H9 (cell line): Measurements from ENCODE around the gene NFX1. TPM values are rescaled to one million over a fixed set of nuclear protein-coding genes. Genes with fewer than 3 reads are reported as not detected.

ENCODE experiments used
- DNase-seq: peaks from one replicate; pipeline ENCODE4 v3.0.0-alpha.2; 2017
- H2AFZ ChIP-seq: one replicate; pipeline ENCODE4 v1.6.1; 2013; ENCODE audit warnings: mild to moderate bottlenecking, low read length, control low read depth, moderate library complexity
- H2AK5ac ChIP-seq: 2 replicates; pipeline ENCODE4 v1.6.1; 2013; ENCODE audit warnings: low read length, control low read depth, mixed read lengths; ENCODE audit not compliant: insufficient read length
- H2BK120ac ChIP-seq: one replicate; pipeline ENCODE4 v1.6.1; 2013; ENCODE audit warnings: low read depth, mild to moderate bottlenecking, low read length, control low read depth, inconsistent platforms; ENCODE audit not compliant: poor library complexity, severe bottlenecking
- H2BK12ac ChIP-seq: 2 replicates; pipeline ENCODE4 v1.6.1; 2013; ENCODE audit warnings: low read length, control low read depth, mixed read lengths, low read depth; ENCODE audit not compliant: insufficient read length
- H2BK15ac ChIP-seq: 2 replicates; pipeline ENCODE4 v1.6.1; 2013; ENCODE audit warnings: low read depth, low read length, control low read depth
- H2BK20ac ChIP-seq: one replicate; pipeline ENCODE4 v1.6.1; 2013; ENCODE audit warnings: low read depth, mild to moderate bottlenecking, low read length, control low read depth, inconsistent platforms; ENCODE audit not compliant: poor library complexity, severe bottlenecking
- H2BK5ac ChIP-seq: 2 replicates; pipeline ENCODE4 v1.6.1; 2013; ENCODE audit warnings: low read length, control low read depth, mixed read lengths; ENCODE audit not compliant: insufficient read length
- H3K14ac ChIP-seq: 2 replicates; pipeline ENCODE4 v1.6.1; 2013; ENCODE audit warnings: low read length, control low read depth; ENCODE audit not compliant: insufficient read depth
- H3K18ac ChIP-seq: 2 replicates; pipeline ENCODE4 v1.6.1; 2013; ENCODE audit warnings: low read depth, mild to moderate bottlenecking, mixed read lengths, low read length, control low read depth; ENCODE audit not compliant: insufficient read length
- H3K23ac ChIP-seq: 2 replicates; pipeline ENCODE4 v1.6.1; 2013; ENCODE audit warnings: low read length, control low read depth, mixed read lengths, low read depth; ENCODE audit not compliant: insufficient read length
- H3K23me2 ChIP-seq: 2 replicates; pipeline ENCODE4 v1.6.1; 2013; ENCODE audit warnings: low read depth, mild to moderate bottlenecking, mixed read lengths, low read length, control low read depth; ENCODE audit not compliant: insufficient read length, poor library complexity, severe bottlenecking
- H3K27ac ChIP-seq: 2 replicates; pipeline ENCODE4 v1.5.1; 2013; ENCODE audit warnings: low read length, control low read depth, mixed read lengths, low read depth; ENCODE audit not compliant: insufficient read length
- H3K27me3 ChIP-seq: 2 replicates; pipeline ENCODE4 v1.6.1; 2013; ENCODE audit warnings: low read length, control low read depth, inconsistent platforms; ENCODE audit not compliant: insufficient read depth
- H3K4ac ChIP-seq: 2 replicates; pipeline ENCODE4 v1.6.1; 2013; ENCODE audit warnings: low read depth, mild to moderate bottlenecking, control low read depth, inconsistent platforms, low read length, moderate library complexity
- H3K4me1 ChIP-seq: 2 replicates; pipeline ENCODE4 v1.6.1; 2013; ENCODE audit warnings: low read length, control low read depth, inconsistent platforms; ENCODE audit not compliant: insufficient read depth
- H3K4me2 ChIP-seq: 2 replicates; pipeline ENCODE4 v1.6.1; 2013; ENCODE audit warnings: low read length, control low read depth, mixed read lengths; ENCODE audit not compliant: insufficient read length, insufficient read depth
- H3K56ac ChIP-seq: 2 replicates; pipeline ENCODE4 v1.6.1; 2013; ENCODE audit warnings: low read depth, mild to moderate bottlenecking, mixed read lengths, low read length, control low read depth; ENCODE audit not compliant: insufficient read length
- H3K79me1 ChIP-seq: 2 replicates; pipeline ENCODE4 v1.6.1; 2013; ENCODE audit warnings: low read depth, mild to moderate bottlenecking, moderate library complexity, low read length, control low read depth, inconsistent platforms; ENCODE audit not compliant: insufficient read depth, poor library complexity, severe bottlenecking
- H3K79me2 ChIP-seq: 2 replicates; pipeline ENCODE4 v1.6.1; 2013; ENCODE audit warnings: low read length, control low read depth, inconsistent platforms; ENCODE audit not compliant: insufficient read depth
- H3K9ac ChIP-seq: 2 replicates; pipeline ENCODE4 v1.6.1; 2013; ENCODE audit warnings: low read length, control low read depth, mixed read lengths; ENCODE audit not compliant: insufficient read length; ENCODE audit errors: extremely low read depth
- H3K9me3 ChIP-seq: one replicate; pipeline ENCODE4 v1.6.1; 2013; ENCODE audit warnings: low read depth, low read length, inconsistent platforms; ENCODE audit not compliant: control insufficient read depth
- H3T11ph ChIP-seq: one replicate; pipeline ENCODE4 v1.6.1; 2013; ENCODE audit warnings: mild to moderate bottlenecking, low read length, control low read depth, inconsistent platforms
- H4K20me1 ChIP-seq: one replicate; pipeline ENCODE4 v1.6.1; 2013; ENCODE audit not compliant: control insufficient read depth, insufficient read length, insufficient read depth
- H4K5ac ChIP-seq: 2 replicates; pipeline ENCODE4 v1.6.1; 2013; ENCODE audit warnings: low read depth, mild to moderate bottlenecking, mixed read lengths, low read length, control low read depth; ENCODE audit not compliant: insufficient read length
- H4K8ac ChIP-seq: replicated peaks from 2 replicates; pipeline ENCODE4 v1.6.1; 2013; ENCODE audit warnings: low read length, control low read depth, mixed read lengths, low read depth; ENCODE audit not compliant: insufficient read length
- H4K91ac ChIP-seq: 2 replicates; pipeline ENCODE4 v1.6.1; 2013; ENCODE audit warnings: low read depth, mild to moderate bottlenecking, moderate library complexity, mixed read lengths, low read length, control low read depth; ENCODE audit not compliant: insufficient read length
- H3K27ac Mint-ChIP-seq, 3 experiments: 2 replicates in 2 of 3; 3 replicates in 1 of 3; pipeline ENCODE4 v1.8.0; 2020 to 2021; ENCODE audit warnings: mixed read lengths in 3 of 3, mild to moderate bottlenecking in 1 of 3, moderate library complexity in 1 of 3
- H3K27me3 Mint-ChIP-seq: 2 replicates; pipeline ENCODE4 v1.8.0; 2021; ENCODE audit warnings: low read depth, mild to moderate bottlenecking, moderate library complexity, mixed read lengths
- H3K36me3 Mint-ChIP-seq, 3 experiments: 2 replicates in 2 of 3; 3 replicates in 1 of 3; pipeline ENCODE4 v1.8.0; 2020 to 2021; ENCODE audit warnings: low read depth in 3 of 3, mixed read lengths in 3 of 3; ENCODE audit not compliant: insufficient read depth in 1 of 3
- H3K4me1 Mint-ChIP-seq, 2 experiments: 2 replicates each; pipeline ENCODE4 v1.8.0; 2020; ENCODE audit warnings: mixed read lengths in 2 of 2
- H3K4me3 Mint-ChIP-seq, 2 experiments: 2 replicates in 1 of 2; 3 replicates in 1 of 2; pipeline ENCODE4 v1.8.0; 2020 to 2021; ENCODE audit warnings: mild to moderate bottlenecking in 2 of 2, mixed read lengths in 2 of 2, moderate library complexity in 1 of 2
- H3K9me3 Mint-ChIP-seq, 2 experiments: 2 replicates in 1 of 2; 3 replicates in 1 of 2; pipeline ENCODE4 v1.8.0; 2020; ENCODE audit warnings: mild to moderate bottlenecking in 2 of 2, mixed read lengths in 2 of 2, moderate library complexity in 1 of 2
- WGBS: extraction: QIAGEN DNeasy Blood & Tissue Kit; methylation state at CpG from one replicate; pipeline ENCODE4 v1.1.7; 2013; ENCODE audit warnings: missing lambda C conversion rate, low lambda C conversion rate, mixed read lengths; ENCODE audit not compliant: insufficient read length; ENCODE audit errors: extremely low coverage; 5-methylcytosine and 5-hydroxymethylcytosine counted together
- total RNA-seq: library from RNA; stranded (reverse); gene quantifications from 2 replicates; pipeline ENCODE4 v1.2.1, GENCODE V29; 2021
- TF ChIP-seq, protein P1 (sequence below): fragments of 200-600 bp; sonication (generic); conservative IDR thresholded peaks from 3 replicates; pipeline ENCODE4 v1.8.0; 2021; ENCODE audit warnings: antibody characterized with exemption, mild to moderate bottlenecking

The NFX1 gene
- total RNA-seq, 1 experiment from 2014 or later = 35.1 TPM

DNA sequence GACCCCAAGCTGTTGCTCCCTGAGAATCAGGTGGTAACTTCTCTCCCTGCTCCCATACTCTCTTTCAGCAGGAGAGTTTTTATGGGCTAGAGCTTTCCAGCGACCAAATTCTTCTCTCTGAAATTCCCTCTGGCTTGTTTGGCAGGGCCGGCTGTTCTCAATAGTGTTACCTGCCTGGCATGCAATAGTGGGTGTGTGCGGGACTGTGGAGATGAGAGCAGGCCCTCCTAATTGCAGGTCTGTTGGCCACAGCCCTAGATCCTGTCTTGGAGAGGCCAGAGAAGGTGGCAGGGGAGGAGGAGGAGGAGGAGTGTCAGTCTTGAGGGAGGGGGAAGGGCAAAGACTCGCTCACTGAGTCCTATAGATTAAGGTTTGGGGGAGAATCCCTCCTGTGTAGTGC lies 82.6 kb downstream of the NFX1 start:
- Histone ChIP-seq H3K23me2 (no peaks in the 10 kb centered on the region), H3K18ac (no peak overlapping the region), H3K27ac (no peak overlapping the region), H3K14ac (no peak overlapping the region; the same call in 1 of the 2 replicates), H2BK5ac (no peak overlapping the region), H4K8ac (no peak overlapping the region), H4K91ac (no peak overlapping the region), H3K4me2 (no peak overlapping the region), H3T11ph (no peak overlapping the region), H3K4me1 (no peaks in the 10 kb centered on the region), H2AK5ac (no peak overlapping the region), H4K5ac (no peak overlapping the region), H3K79me1 (no peaks in the 10 kb centered on the region), H3K9me3 (no peaks in the 10 kb centered on the region), H3K27me3 (no peaks in the 10 kb centered on the region), H2BK12ac (no peak overlapping the region), H4K20me1 (no peaks in the 10 kb centered on the region), H2AFZ (no peak overlapping the region), H3K79me2 (no peaks in the 10 kb centered on the region), H2BK120ac (no peak overlapping the region), H3K56ac (no peak overlapping the region), H3K9ac (no peak overlapping the region), H2BK20ac (no peak overlapping the region), H3K4ac (no peak overlapping the region), H3K23ac (no peak overlapping the region), H2BK15ac (no peak overlapping the region)
- no peaks in the 10 kb centered on the region for H3K9me3 Mint-ChIP-seq
- no peaks in the 10 kb centered on the region; the same call in 1 of the 2 replicates for H3K27me3 Mint-ChIP-seq
- DNase-seq = no peak
- no CpG with 5 or more reads among the region's 4 CpGs for WGBS
- no peak overlapping the region for H3K4me3 Mint-ChIP-seq
- peak overlapping the region; percentile 2 to 26 (median 19); a peak in 2 of 7 replicates for H3K27ac Mint-ChIP-seq
- peaks cover 28 to 31% of the 10 kb centered on the region in 2 experiments for H3K4me1 Mint-ChIP-seq
- peaks cover 0 to 19% (median 10%) of the 10 kb centered on the region in 3 experiments; a peak in 4 of 7 replicates for H3K36me3 Mint-ChIP-seq
- TF ChIP-seq, protein P1, sequence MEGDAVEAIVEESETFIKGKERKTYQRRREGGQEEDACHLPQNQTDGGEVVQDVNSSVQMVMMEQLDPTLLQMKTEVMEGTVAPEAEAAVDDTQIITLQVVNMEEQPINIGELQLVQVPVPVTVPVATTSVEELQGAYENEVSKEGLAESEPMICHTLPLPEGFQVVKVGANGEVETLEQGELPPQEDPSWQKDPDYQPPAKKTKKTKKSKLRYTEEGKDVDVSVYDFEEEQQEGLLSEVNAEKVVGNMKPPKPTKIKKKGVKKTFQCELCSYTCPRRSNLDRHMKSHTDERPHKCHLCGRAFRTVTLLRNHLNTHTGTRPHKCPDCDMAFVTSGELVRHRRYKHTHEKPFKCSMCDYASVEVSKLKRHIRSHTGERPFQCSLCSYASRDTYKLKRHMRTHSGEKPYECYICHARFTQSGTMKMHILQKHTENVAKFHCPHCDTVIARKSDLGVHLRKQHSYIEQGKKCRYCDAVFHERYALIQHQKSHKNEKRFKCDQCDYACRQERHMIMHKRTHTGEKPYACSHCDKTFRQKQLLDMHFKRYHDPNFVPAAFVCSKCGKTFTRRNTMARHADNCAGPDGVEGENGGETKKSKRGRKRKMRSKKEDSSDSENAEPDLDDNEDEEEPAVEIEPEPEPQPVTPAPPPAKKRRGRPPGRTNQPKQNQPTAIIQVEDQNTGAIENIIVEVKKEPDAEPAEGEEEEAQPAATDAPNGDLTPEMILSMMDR = no peak
